CD1c-positive myeloid dendritic cell (primary cell): Measurements from ENCODE around the gene ZNF684.
A peak's percentile ranks its signal among the peaks of the same experiment; 100 is the strongest.
"Not testable (repeated sequence)": the region's sequence is repeated elsewhere in the genome, so short reads cannot be mapped to it uniquely, and the experiment has no call there.

Experiments used
- DNase-seq: peaks from one replicate; pipeline ENCODE4 v3.0.0-alpha.2; 2016; ENCODE audit errors: extremely low spot score

Gene ZNF684

GRCh38 chr1:40531381-40532061 is at the start of gene ZNF684:
Gene ZNF684, plus strand, starts transcription at chr1:40531637. Its CDS starts 1,530 bp downstream, at chr1:40533167.
- peak; percentile 96 for DNase-seq

- DNase-seq, result no peak
Observed at GRCh38 chr1:40495315-40495903, 36.0 kb upstream of the ZNF684 start.

GRCh38 chr1:40502651-40503050 is 28.8 kb upstream of the ZNF684 start:
- peak; percentile 43 for DNase-seq

GRCh38 chr1:40507973-40508372 is 23.5 kb upstream of the ZNF684 start:
- no peak for DNase-seq

GRCh38 chr1:40508375-40509341 is 22.8 kb upstream of the ZNF684 start, which contains the start of gene EXO5:
Gene EXO5, plus strand, starts transcription at chr1:40508767. Its CDS starts 5,778 bp downstream, at chr1:40514545.
- peak; percentile 82 for DNase-seq

GRCh38 chr1:40519517-40519916 is 11.9 kb upstream of the ZNF684 start:
- DNase-seq, result no peak

GRCh38 chr1:40530735-40531380 is 579 bp upstream of the ZNF684 start:
- DNase-seq, result peak; percentile 36

GRCh38 chr1:40532062-40532389 is 589 bp downstream of the ZNF684 start:
- no peak for DNase-seq

- DNase-seq, result peak; percentile 65
Observed at GRCh38 chr1:40532844-40533424, 1.5 kb downstream of the ZNF684 start.

- no peak for DNase-seq
Observed at GRCh38 chr1:40534589-40534988, 3.2 kb downstream of the ZNF684 start.

GRCh38 chr1:40535732-40536131 is 4.3 kb downstream of the ZNF684 start:
- DNase-seq, result no peak

GRCh38 chr1:40539338-40539737 is 7.9 kb downstream of the ZNF684 start:
- DNase-seq, result peak; percentile 6

- no peak for DNase-seq
Observed at GRCh38 chr1:40546957-40547356, 15.5 kb downstream of the ZNF684 start.

- DNase-seq, result no peak
Observed at GRCh38 chr1:40553017-40553416, 21.6 kb downstream of the ZNF684 start.

- not testable (repeated sequence) for DNase-seq
Observed at GRCh38 chr1:40554807-40555206, 23.4 kb downstream of the ZNF684 start.

GRCh38 chr1:40556121-40556520 is 24.7 kb downstream of the ZNF684 start:
- no peak for DNase-seq

- not testable (repeated sequence) for DNase-seq
Observed at GRCh38 chr1:40558241-40558640, 26.8 kb downstream of the ZNF684 start.

- no peak for DNase-seq
Observed at GRCh38 chr1:40562185-40562584, 30.7 kb downstream of the ZNF684 start.

GRCh38 chr1:40563266-40563665 is 31.8 kb downstream of the ZNF684 start:
- DNase-seq, result no peak

GRCh38 chr1:40564506-40564905 is 33.1 kb downstream of the ZNF684 start:
- no peak for DNase-seq

GRCh38 chr1:40564913-40565312 is 33.5 kb downstream of the ZNF684 start:
- peak; percentile 10 for DNase-seq

GRCh38 chr1:40567825-40568224 is 36.4 kb downstream of the ZNF684 start:
- no peak for DNase-seq
